Neural crest cell (in vitro differentiated cells): ENCODE results near the gene CCDC51. TPM values are rescaled to one million over a fixed set of nuclear protein-coding genes. Genes with fewer than 3 reads are reported as not detected.

Experiments used
- DNase-seq: peaks from one replicate; pipeline ENCODE4 v3.0.0; 2021; ENCODE audit warnings: low read depth, mixed read lengths, low spot score
- H3K27ac Mint-ChIP-seq: one replicate; pipeline ENCODE4 v1.8.0; 2021; ENCODE audit warnings: mild to moderate bottlenecking, mixed read lengths; ENCODE audit not compliant: unreplicated experiment
- H3K27me3 Mint-ChIP-seq: 2 replicates; pipeline ENCODE4 v1.8.0; 2021; ENCODE audit warnings: low read depth, mild to moderate bottlenecking, mixed read lengths
- H3K36me3 Mint-ChIP-seq: 2 replicates; pipeline ENCODE4 v1.8.0; 2021; ENCODE audit warnings: low read depth, mild to moderate bottlenecking, mixed read lengths
- H3K4me1 Mint-ChIP-seq: 2 replicates; pipeline ENCODE4 v1.8.0; 2021; ENCODE audit warnings: mixed read lengths
- H3K4me3 Mint-ChIP-seq: one replicate; pipeline ENCODE4 v1.8.0; 2021; ENCODE audit warnings: mild to moderate bottlenecking, mixed read lengths
- H3K9me3 Mint-ChIP-seq: 2 replicates; pipeline ENCODE4 v1.8.0; 2021; ENCODE audit warnings: mixed read lengths
- CTCF ChIP-seq: fragments of 200-600 bp; sonication (generic); conservative IDR thresholded peaks from 2 replicates; pipeline ENCODE4 v1.5.0; 2021; ENCODE audit warnings: antibody characterized with exemption, mild to moderate bottlenecking
- total RNA-seq: library from RNA; stranded (reverse); gene quantifications from 2 replicates; pipeline ENCODE4 v1.2.1, GENCODE V29; 2021

The CCDC51 gene
- total RNA-seq, 1 donor from 2014 or later, result 12.4 TPM

GRCh38 chr3:48412375-48413001 is 27.4 kb downstream of the CCDC51 start:
- TF ChIP-seq CTCF, result no peak
- Mint-ChIP-seq H3K9me3 (no peaks in the 10 kb centered on the region), H3K4me1 (no peaks in the 10 kb centered on the region), H3K36me3 (peaks cover 2% of the 10 kb centered on the region), H3K27ac (no peak overlapping the region), H3K27me3 (no peaks in the 10 kb centered on the region), H3K4me3 (peak overlapping the region; percentile 19)
- DNase-seq, result no peak

GRCh38 chr3:48411606-48412374 is 28.1 kb downstream of the CCDC51 start:
- H3K36me3 Mint-ChIP-seq, result peaks cover 4% of the 10 kb centered on the region
- H3K27ac Mint-ChIP-seq, result no peak overlapping the region
- peak overlapping the region; percentile 19 for H3K4me3 Mint-ChIP-seq
- no peak for TF ChIP-seq CTCF
- no peaks in the 10 kb centered on the region for H3K27me3 Mint-ChIP-seq
- DNase-seq, result no peak
- no peaks in the 10 kb centered on the region for H3K9me3 Mint-ChIP-seq
- no peaks in the 10 kb centered on the region for H3K4me1 Mint-ChIP-seq

- Mint-ChIP-seq H3K9me3 (no peaks in the 10 kb centered on the region), H3K36me3 (peaks cover 4% of the 10 kb centered on the region), H3K4me3 (no peak overlapping the region), H3K27me3 (no peaks in the 10 kb centered on the region), H3K4me1 (no peaks in the 10 kb centered on the region), H3K27ac (no peak overlapping the region)
- DNase-seq, result no peak
- no peak for TF ChIP-seq CTCF
Measured at GRCh38 chr3:48411041-48411588, 28.8 kb downstream of the CCDC51 start.

GRCh38 chr3:48410205-48411040 is 29.5 kb downstream of the CCDC51 start:
- Mint-ChIP-seq H3K27ac (no peak overlapping the region), H3K4me3 (no peak overlapping the region), H3K9me3 (no peaks in the 10 kb centered on the region), H3K4me1 (no peaks in the 10 kb centered on the region), H3K27me3 (no peaks in the 10 kb centered on the region), H3K36me3 (peaks cover 4% of the 10 kb centered on the region)
- no peak for DNase-seq
- no peak for TF ChIP-seq CTCF

- no peak for TF ChIP-seq CTCF
- H3K4me1 Mint-ChIP-seq, result no peaks in the 10 kb centered on the region
- no peak for DNase-seq
- H3K27ac Mint-ChIP-seq, result no peak overlapping the region
- H3K9me3 Mint-ChIP-seq, result no peaks in the 10 kb centered on the region
- peaks cover 4% of the 10 kb centered on the region for H3K36me3 Mint-ChIP-seq
- H3K27me3 Mint-ChIP-seq, result no peaks in the 10 kb centered on the region
- no peak overlapping the region for H3K4me3 Mint-ChIP-seq
Measured at GRCh38 chr3:48409291-48410201, 30.4 kb downstream of the CCDC51 start.
